ENCODE data around the gene PIGR. TPM values are rescaled to one million over a fixed set of nuclear protein-coding genes. Genes with fewer than 3 reads are reported as not detected.

The PIGR gene
- total and polyA plus RNA-seq, 2 experiments from 2014 or later, result not detected

DNA sequence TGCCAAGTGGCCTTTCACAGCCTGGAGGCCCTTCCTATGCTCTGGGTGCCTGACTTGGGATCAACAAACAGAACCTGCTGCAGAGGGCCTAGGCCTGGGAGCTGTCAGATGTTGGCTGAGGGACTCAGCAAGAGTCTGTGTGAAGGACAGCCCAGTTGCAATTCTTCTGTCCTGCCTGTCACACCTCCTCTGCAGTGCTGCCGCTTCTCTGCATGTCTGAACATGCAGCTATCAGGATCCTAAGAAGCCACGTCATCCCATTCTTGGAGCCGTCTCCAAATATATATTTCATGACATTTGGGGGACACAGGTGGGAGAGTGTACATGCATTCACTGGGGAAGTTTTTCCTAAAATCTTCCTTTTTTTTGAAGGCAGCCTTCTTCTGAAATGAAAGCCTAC is 15.4 kb upstream of the PIGR start:
- no peaks in the 10 kb centered on the region for H3K4me1 ChIP-seq (ENCODE audit: low read depth)
- DNase-seq (ENCODE audit: low read depth in 1 of 2, low spot score in 1 of 2), result no peak
- H3K36me3 ChIP-seq, result no peaks in the 10 kb centered on the region
- H3K4me3 ChIP-seq, result no peak overlapping the region
- H3K27me3 ChIP-seq, result no peaks in the 10 kb centered on the region
- TF ChIP-seq, protein P1, sequence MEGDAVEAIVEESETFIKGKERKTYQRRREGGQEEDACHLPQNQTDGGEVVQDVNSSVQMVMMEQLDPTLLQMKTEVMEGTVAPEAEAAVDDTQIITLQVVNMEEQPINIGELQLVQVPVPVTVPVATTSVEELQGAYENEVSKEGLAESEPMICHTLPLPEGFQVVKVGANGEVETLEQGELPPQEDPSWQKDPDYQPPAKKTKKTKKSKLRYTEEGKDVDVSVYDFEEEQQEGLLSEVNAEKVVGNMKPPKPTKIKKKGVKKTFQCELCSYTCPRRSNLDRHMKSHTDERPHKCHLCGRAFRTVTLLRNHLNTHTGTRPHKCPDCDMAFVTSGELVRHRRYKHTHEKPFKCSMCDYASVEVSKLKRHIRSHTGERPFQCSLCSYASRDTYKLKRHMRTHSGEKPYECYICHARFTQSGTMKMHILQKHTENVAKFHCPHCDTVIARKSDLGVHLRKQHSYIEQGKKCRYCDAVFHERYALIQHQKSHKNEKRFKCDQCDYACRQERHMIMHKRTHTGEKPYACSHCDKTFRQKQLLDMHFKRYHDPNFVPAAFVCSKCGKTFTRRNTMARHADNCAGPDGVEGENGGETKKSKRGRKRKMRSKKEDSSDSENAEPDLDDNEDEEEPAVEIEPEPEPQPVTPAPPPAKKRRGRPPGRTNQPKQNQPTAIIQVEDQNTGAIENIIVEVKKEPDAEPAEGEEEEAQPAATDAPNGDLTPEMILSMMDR (IDR thresholded peaks at IDR 0.05; ENCODE audit: low read depth, low read length), result no peak
- H3K9me3 ChIP-seq (ENCODE audit: low read depth), result no peaks in the 10 kb centered on the region
- H3K27ac ChIP-seq, result no peak overlapping the region

DNA sequence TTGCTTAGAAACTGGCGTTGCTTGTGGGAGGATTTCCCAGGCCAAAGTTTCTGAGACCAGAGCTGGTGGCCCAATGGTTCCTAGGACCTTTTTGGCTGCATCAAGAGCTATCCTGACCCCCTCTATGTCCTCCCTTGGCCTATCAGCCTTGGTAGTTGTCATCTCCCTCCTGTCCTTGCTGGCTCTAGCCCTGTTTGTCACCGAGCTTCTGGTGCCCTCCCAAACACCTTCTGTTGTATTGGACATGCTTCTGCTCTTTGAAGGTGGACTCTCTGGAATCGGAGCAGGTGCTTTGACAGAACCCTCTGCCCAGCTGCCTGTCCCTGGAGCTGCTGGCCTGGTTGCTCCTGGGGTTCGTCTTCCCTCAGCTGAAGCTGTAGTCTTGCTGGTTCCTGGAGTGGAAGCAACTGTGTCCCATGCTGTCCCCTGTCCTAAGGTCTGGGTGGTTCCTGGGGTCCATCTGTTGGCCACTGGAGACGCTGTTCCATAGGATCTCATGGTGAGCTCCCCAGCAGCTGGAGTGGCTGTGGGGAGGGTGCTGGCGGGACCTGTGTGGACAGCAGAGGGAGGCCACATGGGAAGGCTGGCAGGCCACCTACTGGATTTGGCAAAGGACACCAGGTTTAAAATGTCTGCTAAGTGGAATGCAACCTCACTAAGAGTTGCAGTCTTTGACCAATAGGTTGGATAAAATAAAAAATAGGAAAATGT is 14.6 kb upstream of the PIGR start:
- Histone ChIP-seq H3K27ac (no peak overlapping the region), H3K4me3 (no peak overlapping the region), H3K4me1 (ENCODE audit: low read depth) (no peaks in the 10 kb centered on the region), H3K36me3 (no peaks in the 10 kb centered on the region), H3K9me3 (ENCODE audit: low read depth) (no peaks in the 10 kb centered on the region), H3K27me3 (no peaks in the 10 kb centered on the region)
- TF ChIP-seq, protein P1 (IDR thresholded peaks at IDR 0.05; ENCODE audit: low read depth, low read length), result no peak
- no peak for DNase-seq (ENCODE audit: low read depth in 1 of 2, low spot score in 1 of 2)

DNA sequence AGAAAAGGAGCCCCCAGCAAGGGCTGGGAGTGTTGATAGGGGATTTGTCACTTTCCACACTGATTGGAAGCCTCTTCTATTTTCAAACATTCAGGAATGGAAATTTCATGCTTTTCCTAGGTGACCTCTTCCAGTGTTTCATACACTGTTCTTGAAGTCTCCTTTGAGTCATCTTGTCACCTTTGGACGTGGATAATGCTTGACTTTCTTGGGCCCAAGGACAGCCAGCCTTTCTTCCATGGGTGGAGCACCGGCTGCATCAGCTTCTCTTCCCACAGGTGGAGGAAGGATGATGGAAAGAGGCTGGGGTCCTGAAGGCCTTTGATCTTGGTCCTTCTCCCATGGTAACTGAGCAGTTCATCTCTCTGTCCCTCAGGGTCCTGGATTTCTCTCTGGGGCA is 11.9 kb upstream of the PIGR start:
- H3K4me3 ChIP-seq, result no peak overlapping the region
- no peak overlapping the region for H3K27ac ChIP-seq
- H3K27me3 ChIP-seq, result no peaks in the 10 kb centered on the region

DNA sequence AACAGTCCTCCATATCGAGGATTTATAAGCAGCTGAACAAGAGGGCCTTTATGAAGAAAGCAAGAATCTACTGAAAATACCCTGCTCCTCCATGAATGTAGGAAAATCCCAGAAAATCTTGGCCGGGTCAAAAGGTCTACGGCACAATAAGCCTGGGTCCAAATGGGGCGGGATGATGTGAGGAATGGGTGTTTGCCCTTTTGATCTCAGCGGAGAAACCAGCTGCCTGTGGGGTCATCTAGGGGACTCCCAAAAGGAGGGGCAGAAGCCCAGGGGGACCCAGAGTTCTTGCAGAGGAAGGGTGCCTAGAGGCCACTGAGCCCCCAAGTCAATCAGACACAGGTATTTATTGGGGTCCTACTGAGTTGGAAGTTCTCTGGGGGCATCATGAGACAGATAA is 11.4 kb upstream of the PIGR start:
- Histone ChIP-seq H3K4me3 (no peak overlapping the region), H3K27me3 (no peaks in the 10 kb centered on the region), H3K36me3 (no peaks in the 10 kb centered on the region), H3K9me3 (ENCODE audit: low read depth) (no peaks in the 10 kb centered on the region), H3K27ac (no peak overlapping the region), H3K4me1 (ENCODE audit: low read depth) (peaks cover 9% of the 10 kb centered on the region)
- DNase-seq (ENCODE audit: low read depth in 1 of 2, low spot score in 1 of 2), result no peak
- TF ChIP-seq, protein P1 (IDR thresholded peaks at IDR 0.05; ENCODE audit: low read depth, low read length), result no peak

More for the DNA sequence above, 11.9 kb upstream of the PIGR start:
- Histone ChIP-seq H3K9me3 (ENCODE audit: low read depth) (no peaks in the 10 kb centered on the region), H3K36me3 (no peaks in the 10 kb centered on the region), H3K4me1 (ENCODE audit: low read depth) (peaks cover 9% of the 10 kb centered on the region)
- DNase-seq (ENCODE audit: low read depth in 1 of 2, low spot score in 1 of 2), result no peak
- TF ChIP-seq, protein P1 (IDR thresholded peaks at IDR 0.05; ENCODE audit: low read depth, low read length), result no peak

GRCh38 chr1:206955476-206956451 is 9.5 kb upstream of the PIGR start:
- H3K27me3 ChIP-seq, result no peaks in the 10 kb centered on the region
- H3K4me1 ChIP-seq (ENCODE audit: low read depth), result peaks cover 9% of the 10 kb centered on the region
- no peaks in the 10 kb centered on the region for H3K36me3 ChIP-seq
- H3K4me3 ChIP-seq, result no peak overlapping the region
- no peaks in the 10 kb centered on the region for H3K9me3 ChIP-seq (ENCODE audit: low read depth)
- H3K27ac ChIP-seq, result no peak overlapping the region
- TF ChIP-seq, protein P1 (IDR thresholded peaks at IDR 0.05; ENCODE audit: low read depth, low read length), result no peak
- DNase-seq (ENCODE audit: low read depth in 1 of 2, low spot score in 1 of 2), result peak; percentile 33 to 43

Measured in cardiac muscle cell (in vitro differentiated cells and primary cell).